ENCODE results near the gene NPC2.
A peak's percentile ranks its signal among the peaks of the same experiment; 100 is the strongest.

The NPC2 gene

DNA sequence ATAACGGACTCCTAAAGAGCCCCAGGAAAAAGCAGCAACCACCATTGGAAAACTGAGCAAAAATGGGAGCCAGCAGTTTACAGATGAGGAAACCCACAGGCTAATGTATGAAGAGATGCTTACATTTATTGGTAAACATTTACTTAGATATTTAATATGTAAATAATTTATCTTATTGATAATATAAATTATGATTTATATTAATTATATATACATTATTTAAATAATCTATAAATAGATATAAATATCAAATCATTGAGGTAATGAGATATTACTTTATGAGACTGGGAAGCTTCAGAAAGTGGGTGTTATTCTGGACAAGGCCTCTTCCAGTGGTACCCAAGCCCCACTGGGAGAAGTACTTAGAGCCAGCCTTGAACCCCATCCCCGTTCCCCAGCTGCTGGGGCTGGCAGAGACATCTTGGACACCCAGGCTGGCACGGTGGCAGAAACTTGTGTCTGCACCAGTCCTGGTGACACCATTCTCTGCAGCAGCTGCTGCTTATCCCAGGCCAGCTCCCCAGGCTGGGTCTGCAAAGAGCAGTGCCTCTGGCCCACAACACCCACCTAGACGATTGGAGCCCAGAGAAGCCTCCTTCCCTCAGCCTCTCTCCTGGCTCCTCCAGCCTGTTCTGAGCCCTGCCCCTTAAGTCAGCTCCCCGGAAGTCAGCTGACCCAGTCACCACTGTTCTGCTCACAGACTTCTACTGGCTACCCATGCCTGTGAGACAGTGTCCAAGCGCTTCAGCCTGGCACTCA is 26.4 kb upstream of the NPC2 start:
- DNase-seq (ENCODE audit: low read depth), result no peak

DNA sequence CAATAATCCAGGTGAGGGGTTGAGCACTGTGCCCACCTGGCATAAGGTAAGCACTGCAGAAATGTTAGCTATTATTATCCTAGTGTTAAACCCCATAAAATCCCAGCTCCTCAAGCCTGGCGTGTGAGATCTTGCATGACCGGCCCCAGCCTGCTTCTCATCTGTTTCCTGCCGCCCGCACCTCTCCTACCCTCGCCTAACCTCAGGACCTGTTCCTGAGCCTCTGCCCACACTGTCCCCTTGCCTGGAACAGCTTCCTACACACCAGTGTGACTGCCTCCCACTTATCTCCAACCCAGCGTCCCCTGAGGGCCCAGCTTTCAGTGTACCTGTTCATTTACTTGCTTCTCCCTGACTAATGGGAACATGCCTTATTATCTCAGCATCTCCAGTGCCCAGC is 25.1 kb upstream of the NPC2 start:
- DNase-seq (ENCODE audit: low read depth), result no peak

DNA sequence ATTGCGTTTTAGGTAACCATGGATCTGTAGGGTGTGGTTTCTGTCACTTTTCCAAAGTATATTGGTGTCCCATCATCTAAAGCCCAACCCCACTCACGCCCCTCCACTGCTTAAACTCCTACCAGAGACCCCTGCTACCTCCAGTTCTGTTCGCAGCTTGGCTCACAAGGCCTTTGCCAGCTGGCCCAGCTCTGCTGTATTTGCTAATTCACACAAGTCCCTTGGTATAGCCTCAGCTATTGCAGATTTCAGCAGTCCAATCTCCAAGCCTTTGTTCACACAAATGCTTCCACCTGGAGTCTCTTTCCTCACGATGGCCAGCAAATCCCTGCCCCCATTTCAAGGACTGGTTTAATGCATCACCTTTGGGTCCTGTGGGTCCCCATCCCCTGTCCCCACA is 24.6 kb upstream of the NPC2 start:
- no peak for DNase-seq (ENCODE audit: low read depth)

DNA sequence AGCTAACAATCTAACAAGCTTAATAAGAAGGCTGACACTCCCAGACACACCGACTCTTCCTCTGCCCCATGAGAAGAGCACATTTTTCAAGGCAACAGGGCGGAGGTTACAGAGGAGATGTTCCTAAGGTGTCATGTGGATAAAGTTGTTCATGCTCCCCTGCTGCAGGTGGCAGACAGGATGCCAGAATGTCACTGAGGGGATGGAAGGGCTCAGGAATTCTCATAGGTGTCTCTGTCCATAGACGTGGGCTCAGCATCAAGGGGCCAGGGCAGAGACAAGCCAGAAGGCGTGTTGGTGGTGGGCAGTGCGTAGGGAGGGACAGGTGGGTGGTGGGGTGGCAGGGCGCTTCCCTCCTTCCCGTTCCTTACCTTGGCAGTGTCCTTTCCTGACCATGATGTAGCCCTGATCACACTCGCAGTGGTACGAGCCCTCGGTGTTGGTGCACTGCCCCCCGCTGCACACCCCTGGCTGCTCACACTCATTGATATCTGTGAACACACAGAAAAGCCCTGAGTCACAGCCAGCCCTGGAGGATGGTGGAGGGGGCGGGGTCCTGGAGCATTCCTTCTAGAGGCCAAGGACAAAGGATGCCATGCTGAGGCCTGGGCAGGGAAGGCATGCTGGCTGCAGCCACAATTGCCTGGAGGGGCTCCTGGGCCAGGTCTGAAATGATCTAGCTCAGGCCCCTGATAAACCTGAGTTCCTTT is 23.5 kb upstream of the NPC2 start:
- peak; percentile 66 for DNase-seq (ENCODE audit: low read depth)

DNA sequence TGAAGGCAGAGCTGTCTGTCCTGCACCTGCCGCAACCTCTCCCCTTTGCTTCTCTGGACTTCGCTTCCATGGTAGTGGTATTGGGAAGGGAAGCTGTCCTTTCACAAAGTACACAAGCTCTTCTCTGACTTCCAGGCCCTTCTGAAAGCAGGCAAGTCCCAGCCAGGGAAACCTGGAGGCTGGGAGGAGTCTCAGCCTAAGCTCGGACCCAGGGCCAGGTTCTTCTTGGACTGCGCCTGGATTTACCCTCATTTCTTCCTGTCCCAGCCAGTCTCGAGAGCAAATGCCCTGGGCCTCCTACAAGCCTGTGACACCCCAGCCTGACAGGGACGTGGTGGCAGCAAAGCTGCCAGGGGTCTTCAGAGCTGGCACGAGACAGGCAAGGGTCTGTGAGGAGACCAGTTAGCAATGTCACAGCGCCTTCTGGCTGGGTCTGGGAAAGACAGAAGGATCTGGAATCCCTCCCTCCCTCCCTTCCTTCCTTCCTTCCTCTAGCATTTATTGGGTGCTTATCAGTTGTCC is 22.8 kb upstream of the NPC2 start:
- DNase-seq (ENCODE audit: low read depth), result no peak

DNA sequence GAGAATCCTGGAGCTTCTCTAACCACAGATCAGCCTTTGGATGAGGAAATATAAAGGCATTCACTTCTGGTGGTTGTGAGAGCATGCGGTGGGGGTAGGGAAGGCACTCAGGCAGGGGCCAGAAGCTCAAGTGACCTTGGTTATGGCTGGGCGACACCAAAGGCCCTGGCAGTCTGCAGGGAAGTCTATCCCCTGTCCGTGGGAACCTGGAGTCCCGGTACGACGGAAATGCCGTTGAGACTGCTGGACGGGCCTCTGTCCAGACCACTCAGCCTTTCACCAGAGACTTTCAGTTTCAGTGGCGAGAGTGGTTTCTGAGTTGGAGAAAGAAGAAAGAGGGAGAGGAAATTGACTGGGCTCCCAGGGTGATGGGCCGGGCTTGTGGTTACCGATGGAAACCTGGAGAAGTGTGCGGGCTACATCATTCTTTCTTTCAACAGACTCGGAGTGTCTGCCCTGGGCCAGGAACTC is 21.4 kb upstream of the NPC2 start:
- peak; percentile 42 for DNase-seq (ENCODE audit: low read depth)

DNA sequence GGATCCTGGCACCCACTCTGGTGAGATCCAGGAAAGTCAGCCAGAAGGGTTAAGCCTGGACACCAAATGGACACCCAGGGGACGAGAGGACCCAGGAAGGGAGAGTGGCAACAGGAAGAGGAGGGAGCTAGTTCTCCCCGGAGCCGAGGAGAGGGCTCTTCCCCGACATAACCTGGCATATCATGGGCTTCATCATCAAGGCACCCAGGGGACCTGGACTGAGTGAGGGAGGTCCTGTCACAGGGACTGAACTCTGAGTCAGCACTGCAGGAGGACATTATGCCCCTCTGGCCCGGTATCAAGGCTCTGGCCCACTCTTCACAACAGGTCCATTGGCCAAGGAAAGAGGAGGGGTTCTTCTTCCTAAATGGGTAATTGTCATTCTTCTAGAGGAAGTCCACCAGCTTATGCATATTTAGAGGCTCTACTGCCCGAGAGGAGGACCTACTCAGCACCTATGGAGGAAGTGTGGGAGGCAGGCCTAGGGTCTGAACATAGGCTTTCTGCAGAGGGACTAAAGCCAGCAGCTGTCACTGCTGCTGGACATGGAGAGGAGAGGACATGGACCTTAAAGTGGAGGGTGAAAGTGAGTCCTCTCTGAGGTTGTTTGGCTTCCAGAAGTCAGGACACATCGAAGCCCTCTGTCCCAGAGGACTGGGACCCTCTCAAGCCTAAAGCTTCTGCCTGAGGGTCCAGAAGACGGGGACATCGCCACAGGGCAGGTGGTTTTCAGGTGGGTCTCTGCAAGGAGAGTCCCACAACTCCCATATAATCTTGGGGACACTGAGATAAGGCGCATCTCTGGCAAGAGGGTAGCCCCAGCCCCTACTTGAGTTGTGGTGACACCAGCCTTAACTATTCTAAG is 19.1 kb upstream of the NPC2 start:
- no peak for DNase-seq (ENCODE audit: low read depth)

DNA sequence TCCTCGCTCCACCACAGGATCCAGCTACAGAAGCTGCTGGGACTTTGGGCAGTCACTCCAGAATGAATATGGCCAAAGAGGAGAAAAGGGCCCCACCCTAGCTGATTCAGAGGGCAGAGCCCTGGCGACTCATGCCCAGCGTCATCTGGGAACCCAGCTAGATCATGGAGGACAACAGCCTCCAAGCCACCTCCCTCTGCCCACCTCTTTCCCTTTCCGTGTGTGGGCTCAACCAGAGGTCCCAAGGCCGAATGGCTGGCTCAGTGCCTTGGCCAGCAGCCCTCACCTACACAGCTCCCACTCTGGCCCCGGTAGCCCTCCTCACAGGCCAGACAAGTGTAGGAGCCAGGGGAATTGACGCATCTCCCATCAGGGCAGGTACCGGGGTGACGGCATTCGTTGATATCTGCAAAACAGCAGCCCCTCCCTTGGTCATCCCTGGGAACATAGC is 17.9 kb upstream of the NPC2 start:
- peak; percentile 74 for DNase-seq (ENCODE audit: low read depth)

DNA sequence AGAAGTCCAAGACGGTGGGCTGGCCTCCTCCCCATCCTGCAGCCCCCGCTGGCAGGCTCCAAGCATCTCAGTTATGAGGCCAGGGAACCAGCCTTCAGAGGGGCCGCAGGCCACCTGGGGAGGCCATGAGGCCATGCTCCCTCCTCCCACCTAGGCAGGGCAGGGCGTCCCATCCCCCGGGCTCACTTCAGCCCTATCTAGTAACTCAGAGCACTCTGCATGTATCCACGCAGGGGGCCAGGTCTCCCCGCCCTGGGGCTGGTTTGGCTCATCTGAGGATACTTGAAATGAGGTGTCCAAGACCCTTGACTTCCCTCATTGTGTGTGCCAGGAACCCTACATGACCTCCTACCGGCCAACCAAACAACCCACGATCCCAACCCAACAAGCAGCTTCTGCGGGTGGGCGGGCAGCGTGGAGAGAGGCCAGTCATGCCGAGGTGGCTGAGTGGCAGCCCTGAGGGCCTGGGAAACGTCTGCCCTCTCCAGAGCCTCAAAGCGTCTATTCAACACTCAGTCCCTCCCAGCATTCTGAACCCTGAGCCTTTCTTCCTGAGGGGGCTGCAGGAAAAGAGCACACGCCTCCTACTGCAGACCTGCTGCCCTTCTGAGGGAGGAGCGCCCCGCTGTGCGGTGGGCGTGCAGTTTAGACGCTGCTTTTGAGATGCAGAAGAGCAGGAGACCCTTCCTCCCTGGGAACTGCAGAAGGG is 17.3 kb upstream of the NPC2 start:
- peak; percentile 53 for DNase-seq (ENCODE audit: low read depth)

DNA sequence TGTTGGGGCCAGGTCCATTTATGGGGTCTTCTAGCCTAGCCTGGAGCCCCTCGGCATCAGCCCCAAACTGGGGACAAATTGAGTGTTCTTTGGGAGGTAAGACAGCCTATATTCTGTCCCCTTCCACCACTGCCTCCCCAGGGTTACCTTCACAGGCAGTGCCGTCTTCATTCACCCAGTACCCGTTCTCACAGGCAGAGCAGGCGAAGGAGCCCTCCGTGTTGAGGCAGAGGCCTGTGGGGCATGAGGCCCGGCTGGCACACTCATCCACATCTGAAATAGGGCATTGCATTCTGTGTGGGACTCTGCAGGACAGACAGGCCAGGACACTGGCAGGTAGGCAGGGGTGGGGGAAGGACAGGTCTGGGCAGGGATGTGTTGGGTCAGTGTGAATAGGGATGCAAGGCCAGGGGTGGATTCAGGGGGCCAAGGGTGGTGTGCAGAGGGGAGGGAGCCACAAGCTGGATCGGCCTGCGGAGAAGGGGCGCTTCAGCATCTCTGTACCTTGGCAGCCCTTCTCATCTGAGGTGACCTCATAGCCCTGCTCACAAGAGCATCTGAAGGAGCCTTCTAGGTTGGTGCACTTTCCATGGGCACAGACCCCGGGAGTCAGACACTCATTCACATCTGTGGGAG is 16.6 kb upstream of the NPC2 start:
- DNase-seq (ENCODE audit: low read depth), result no peak

DNA sequence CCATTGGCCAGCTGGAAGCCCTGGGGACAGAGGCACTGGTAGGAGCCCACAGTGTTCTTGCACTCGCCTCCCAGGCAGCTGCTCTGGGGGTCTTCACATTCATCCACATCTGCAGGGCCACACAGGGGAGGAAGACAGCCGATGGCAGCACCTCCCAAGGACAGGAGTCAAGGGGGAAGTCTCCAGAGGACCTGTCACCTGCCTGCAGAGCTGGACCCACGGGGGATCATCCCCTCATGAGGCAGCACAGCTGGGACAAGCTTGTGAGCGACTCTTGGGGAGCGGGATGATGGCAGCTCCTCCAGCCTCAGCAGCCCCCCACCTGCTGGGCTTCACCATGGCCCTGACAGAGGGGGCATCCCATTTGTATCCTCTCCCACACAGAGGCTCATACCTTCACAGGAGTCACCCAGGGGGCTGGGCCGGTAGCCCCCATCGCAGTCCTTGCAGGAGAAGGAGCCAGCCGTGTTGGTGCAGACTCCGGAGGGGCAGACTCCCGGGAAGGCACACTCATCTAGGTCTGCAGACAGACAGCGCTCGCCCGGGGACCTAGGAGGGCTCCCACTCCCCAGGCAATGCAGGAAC is 15.8 kb upstream of the NPC2 start:
- DNase-seq (ENCODE audit: low read depth), result no peak

DNA sequence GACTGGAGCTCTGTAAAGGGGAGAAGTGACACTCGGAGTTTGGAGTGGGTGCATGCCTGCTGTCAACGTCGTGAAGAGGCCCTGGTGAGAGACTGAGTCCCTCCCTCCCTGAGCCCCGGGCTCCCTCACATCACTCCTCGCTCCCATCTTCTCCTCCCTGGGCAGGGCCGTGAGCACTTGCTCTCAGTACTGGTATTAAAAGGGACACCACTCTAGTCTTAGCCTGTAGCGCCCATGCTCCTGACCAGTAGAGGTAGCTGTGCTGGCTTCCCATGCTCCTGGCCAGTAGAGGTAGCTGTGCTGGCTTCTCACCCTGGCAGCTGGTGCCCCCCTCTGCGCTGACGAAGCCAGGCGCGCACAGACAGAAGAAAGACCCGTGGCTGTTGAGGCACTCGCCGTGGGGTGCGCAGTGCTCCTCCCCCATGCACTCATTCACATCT is 15.2 kb upstream of the NPC2 start:
- DNase-seq (ENCODE audit: low read depth), result no peak

DNA sequence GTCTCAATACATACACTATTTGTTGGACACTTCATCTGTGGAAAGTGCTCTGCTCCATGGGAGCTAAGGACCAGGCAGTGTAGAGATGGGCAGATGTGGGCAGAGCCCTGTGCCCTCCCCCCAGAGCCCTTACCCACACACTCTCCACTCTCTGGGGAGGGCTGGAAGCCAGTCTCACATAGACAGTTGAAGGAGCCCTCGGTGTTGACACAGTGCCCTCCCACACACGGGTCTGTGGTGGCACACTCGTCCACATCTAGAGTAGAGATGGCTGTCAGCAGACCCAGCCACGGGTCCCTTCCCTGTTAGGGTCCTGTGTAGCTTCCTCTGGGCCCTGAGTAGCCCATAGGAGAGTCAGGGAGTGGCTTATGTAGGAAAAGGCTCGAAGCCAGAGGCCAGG is 14.7 kb upstream of the NPC2 start:
- DNase-seq (ENCODE audit: low read depth), result no peak

DNA sequence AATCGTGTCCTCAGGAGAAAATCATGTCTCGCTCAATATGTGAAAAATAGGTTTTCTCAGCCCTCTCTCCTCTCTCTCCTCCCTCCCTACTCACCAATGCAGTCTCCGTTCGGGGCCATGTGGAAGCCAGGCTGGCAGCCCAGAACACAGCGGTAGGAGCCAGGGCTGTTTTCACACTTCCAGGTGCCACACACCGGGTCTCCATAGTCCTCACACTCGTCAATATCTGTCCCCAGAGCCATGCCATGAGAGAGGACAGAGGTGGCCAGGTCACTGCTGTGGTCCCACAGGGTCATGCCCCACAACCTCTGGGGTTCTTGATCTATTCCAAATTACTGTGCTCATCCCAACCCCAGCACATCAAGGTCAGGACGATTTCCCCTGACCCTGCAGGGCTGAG is 14.0 kb upstream of the NPC2 start:
- no peak for DNase-seq (ENCODE audit: low read depth)

DNA sequence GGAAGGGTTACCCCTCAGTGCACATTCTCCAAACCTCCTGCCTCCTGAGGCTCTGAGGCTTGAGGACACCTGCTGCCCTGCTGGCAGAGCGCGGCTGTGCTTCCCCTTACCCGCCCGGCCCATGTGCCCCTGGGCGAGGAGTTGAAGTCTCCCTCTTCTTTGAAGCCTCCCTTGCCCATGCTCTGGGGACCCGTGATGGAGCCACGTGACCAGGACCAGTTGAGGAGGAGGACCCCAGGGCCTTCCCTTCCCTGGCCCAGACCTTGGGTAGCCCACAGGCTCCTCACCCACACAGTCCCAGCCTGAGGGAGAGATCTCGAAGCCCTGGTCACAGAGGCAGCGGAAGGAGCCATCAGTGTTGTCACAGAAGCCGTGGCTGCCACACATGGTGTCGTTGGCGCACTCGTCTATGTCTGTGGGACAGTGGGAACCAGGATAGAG is 13.3 kb upstream of the NPC2 start:
- no peak for DNase-seq (ENCODE audit: low read depth)

DNA sequence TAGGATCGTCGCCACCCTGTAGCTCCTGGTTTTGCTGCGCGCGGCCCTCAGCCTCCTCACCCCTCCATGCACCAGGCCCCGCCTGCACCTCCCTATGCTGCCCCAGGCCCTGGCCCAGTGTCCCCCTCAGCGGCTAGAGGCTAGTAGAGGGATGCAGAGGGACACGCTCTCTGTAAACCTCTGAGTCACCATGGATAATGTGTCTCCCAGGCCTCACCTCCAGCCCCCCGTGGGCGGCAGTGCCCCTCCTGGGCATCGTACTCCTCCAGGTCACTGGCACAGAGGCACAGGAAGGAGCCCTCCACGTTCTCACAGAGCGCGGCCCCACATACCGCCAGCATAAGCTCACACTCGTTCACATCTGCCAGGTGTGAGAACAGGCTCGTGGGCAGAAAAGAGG is 12.7 kb upstream of the NPC2 start:
- DNase-seq (ENCODE audit: low read depth), result no peak

DNA sequence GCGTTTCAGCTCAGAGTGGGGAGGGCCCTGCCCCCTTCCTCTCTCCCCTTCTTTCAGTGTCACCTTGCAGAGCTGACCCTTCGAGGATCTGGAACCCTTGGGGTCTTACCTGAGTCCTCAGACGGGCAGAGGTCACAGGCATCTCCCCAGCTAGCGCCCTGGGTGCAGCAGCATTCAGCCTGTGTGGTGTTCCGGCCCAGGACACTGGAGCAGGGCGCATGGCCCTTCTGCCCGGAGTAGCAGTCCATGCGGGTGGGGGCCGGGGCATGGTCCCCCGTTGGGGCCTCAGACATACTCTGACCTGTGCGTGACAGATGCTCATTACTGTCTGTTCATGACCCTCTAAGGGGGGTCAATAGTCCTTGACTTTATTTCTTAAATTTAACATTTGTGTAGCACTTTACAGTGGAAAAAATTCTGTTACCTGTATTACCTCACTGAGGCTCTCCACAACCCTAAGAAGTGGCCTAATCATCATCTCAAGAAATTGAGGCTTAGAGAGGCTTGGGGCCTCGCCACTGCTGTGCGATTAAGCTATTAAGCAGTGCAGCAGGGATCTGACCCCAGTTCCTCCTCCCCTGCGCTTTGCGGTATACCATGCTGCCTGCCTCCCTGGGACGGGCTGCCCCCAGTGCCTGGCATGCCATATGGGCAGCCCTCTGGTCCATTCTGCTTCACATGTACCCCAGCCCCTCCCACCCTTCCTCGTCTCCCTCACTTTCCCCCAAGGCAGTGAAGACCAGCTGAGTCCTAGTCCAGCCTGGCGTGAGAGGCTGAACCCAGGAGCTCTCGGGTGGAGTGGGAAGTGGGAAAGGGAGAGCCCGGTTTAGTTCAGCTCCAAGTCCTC is 12.0 kb upstream of the NPC2 start:
- DNase-seq (ENCODE audit: low read depth), result no peak

DNA sequence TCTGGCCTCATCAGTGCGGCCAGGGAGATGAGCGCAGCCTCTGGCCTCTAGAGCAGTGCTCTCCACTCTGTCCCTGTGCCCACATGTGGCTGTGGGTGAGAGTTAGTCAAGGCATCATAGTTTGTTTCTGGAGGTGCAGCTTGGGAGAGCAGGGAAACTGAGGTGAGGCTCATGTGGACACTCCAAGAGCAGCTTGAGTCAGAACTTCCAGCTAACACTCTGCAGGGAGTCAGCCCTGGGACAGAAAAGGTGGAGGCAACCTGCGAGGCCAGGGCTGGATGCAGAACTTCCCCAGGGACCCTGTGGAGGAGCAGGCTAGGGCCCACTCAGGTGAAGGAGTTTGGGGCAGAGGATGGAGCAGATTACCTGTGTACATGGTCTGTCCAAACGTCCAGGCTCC is 11.3 kb upstream of the NPC2 start:
- DNase-seq (ENCODE audit: low read depth), result no peak

DNA sequence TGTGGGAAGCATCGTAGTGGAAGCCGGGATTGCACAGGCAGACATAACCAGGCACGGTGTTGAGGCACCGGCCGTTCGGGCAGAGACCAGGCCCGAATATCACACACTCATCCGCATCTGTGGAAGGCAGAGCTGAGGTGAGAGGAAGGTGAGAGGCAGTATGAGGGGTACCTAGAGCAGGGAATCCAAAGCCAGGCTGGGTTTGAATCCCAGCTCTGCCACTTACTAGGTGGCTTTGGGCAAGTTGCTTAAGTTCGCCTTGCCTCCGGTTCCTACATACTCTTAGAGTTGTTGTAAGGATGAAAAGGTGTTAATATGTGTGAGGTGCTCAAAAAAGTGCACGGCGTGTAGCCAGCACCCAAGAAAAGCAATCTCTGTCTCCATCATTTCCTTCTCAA is 10.8 kb upstream of the NPC2 start:
- DNase-seq (ENCODE audit: low read depth), result no peak
